ENCODE results near the gene ROBO1.

The ROBO1 gene

DNA sequence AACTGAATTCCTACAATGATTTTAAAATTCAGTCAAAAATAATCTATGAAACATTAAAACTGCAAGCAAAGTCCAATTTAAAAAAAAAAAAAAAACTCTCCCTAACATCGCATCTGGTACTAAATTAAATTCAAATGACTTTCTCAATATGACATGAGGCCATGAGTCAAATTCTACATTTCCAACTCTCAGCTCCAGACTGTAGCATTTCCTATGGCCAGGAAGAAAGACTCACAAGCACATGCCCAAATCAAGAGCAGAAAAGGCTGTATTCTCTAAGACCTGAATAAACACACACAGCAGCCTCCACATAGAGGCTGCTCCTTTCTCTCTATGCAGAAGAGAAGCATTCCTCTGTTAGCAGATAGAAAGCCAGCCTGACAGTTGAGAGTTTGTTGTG, 729.2 kb downstream of the ROBO1 start:
- Histone ChIP-seq H3F3A (ENCODE audit: insufficient read depth) (no peaks in the 10 kb centered on the region), H3K9me2 (replicated peaks; ENCODE audit: insufficient read depth, low read length) (no peaks in the 10 kb centered on the region), H4K20me1 (ENCODE audit: low read depth, low read length) (no peaks in the 10 kb centered on the region), H3K9me3 (ENCODE audit: insufficient read depth, low read length) (no peaks in the 10 kb centered on the region), H3K27me3 (ENCODE audit: low read length) (no peaks in the 10 kb centered on the region), H3K79me2 (ENCODE audit: insufficient read depth, low read length) (no peaks in the 10 kb centered on the region), H3K9ac (ENCODE audit: low read length) (no peak overlapping the region), H3K36me3 (ENCODE audit: low read length) (no peaks in the 10 kb centered on the region), H3K27ac (ENCODE audit: low read depth, low read length) (no peak overlapping the region), H3K4me3 (ENCODE audit: insufficient read depth, low read length, poor library complexity, severe bottlenecking) (no peak overlapping the region), H2AFZ (ENCODE audit: low read depth, low read length, severe bottlenecking) (no peak overlapping the region), H3K4me2 (ENCODE audit: low read depth, low read length, poor library complexity, severe bottlenecking) (no peak overlapping the region)
- TF ChIP-seq, protein P1, sequence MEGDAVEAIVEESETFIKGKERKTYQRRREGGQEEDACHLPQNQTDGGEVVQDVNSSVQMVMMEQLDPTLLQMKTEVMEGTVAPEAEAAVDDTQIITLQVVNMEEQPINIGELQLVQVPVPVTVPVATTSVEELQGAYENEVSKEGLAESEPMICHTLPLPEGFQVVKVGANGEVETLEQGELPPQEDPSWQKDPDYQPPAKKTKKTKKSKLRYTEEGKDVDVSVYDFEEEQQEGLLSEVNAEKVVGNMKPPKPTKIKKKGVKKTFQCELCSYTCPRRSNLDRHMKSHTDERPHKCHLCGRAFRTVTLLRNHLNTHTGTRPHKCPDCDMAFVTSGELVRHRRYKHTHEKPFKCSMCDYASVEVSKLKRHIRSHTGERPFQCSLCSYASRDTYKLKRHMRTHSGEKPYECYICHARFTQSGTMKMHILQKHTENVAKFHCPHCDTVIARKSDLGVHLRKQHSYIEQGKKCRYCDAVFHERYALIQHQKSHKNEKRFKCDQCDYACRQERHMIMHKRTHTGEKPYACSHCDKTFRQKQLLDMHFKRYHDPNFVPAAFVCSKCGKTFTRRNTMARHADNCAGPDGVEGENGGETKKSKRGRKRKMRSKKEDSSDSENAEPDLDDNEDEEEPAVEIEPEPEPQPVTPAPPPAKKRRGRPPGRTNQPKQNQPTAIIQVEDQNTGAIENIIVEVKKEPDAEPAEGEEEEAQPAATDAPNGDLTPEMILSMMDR (IDR thresholded peaks at IDR 0.05; ENCODE audit: insufficient read depth, low read length, poor library complexity, severe bottlenecking), result no peak
- no peak for TF ChIP-seq EZH2phosphoT487 (conservative IDR thresholded peaks at IDR 0.05; ENCODE audit: low read length)

DNA sequence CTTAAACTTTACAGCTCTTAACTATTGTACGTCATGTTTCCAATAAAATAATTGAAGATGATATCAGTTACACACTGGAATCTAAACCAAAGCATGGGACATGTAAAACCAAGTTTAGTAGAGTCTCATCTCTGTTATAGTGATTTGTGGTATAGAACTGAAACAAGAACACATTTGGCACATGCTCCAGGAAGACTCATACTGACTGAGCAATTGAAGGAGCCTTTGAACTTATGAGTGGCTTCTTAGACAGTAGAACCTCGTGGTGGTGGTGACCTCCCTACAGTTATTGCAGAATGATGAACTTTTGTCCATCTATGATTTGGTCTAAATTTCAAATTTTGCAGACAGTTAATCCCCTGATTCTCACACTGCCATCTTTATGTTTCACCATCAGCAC, 729.7 kb downstream of the ROBO1 start:
- Histone ChIP-seq H3K9me2 (replicated peaks; ENCODE audit: insufficient read depth, low read length) (no peaks in the 10 kb centered on the region), H3K9ac (ENCODE audit: low read length) (no peak overlapping the region), H3K4me3 (ENCODE audit: insufficient read depth, low read length, poor library complexity, severe bottlenecking) (no peak overlapping the region), H3F3A (ENCODE audit: insufficient read depth) (no peaks in the 10 kb centered on the region), H3K27ac (ENCODE audit: low read depth, low read length) (no peak overlapping the region), H3K9me3 (ENCODE audit: insufficient read depth, low read length) (no peaks in the 10 kb centered on the region), H4K20me1 (ENCODE audit: low read depth, low read length) (no peaks in the 10 kb centered on the region), H2AFZ (ENCODE audit: low read depth, low read length, severe bottlenecking) (no peak overlapping the region), H3K79me2 (ENCODE audit: insufficient read depth, low read length) (no peaks in the 10 kb centered on the region), H3K36me3 (ENCODE audit: low read length) (no peaks in the 10 kb centered on the region), H3K27me3 (ENCODE audit: low read length) (no peaks in the 10 kb centered on the region), H3K4me2 (ENCODE audit: low read depth, low read length, poor library complexity, severe bottlenecking) (no peak overlapping the region)
- TF ChIP-seq, protein P1 (IDR thresholded peaks at IDR 0.05; ENCODE audit: insufficient read depth, low read length, poor library complexity, severe bottlenecking), result no peak
- TF ChIP-seq EZH2phosphoT487 (conservative IDR thresholded peaks at IDR 0.05; ENCODE audit: low read length), result no peak

DNA sequence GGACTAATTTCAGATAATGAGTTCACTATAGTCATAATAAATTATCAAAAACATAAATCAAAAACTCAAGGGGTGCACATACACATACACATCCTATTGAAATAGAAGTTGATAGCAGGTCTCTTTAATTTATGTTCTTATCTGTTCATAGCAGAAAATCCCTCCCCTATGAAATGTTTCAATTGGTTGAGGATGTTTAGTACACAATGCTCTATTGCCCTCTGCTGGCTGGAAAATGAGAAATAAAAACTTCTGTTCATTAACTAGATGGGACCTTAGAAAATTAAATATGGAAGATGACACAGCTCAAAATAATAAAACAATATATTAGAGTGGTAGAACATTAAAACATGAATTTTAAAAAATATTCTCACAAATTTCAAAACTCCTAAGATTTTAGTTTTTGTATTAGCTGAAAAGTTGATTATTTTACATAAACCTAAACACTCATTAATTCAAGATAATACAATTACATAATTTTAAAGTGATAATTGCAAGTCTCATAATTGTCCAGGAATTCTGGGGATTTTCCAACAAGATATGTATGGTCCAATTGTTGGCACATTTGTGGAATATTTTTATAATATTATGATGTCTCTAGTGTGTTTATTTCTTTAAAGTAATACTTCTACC, 735.0 kb downstream of the ROBO1 start:
- H3F3A ChIP-seq (ENCODE audit: insufficient read depth), result no peaks in the 10 kb centered on the region
- TF ChIP-seq, protein P1 (IDR thresholded peaks at IDR 0.05; ENCODE audit: insufficient read depth, low read length, poor library complexity, severe bottlenecking), result peak; percentile 44
- TF ChIP-seq EZH2phosphoT487 (conservative IDR thresholded peaks at IDR 0.05; ENCODE audit: low read length), result no peak
- H3K9me3 ChIP-seq (ENCODE audit: insufficient read depth, low read length), result no peaks in the 10 kb centered on the region
- H2AFZ ChIP-seq (ENCODE audit: low read depth, low read length, severe bottlenecking), result no peak overlapping the region
- H3K4me3 ChIP-seq (ENCODE audit: insufficient read depth, low read length, poor library complexity, severe bottlenecking), result no peak overlapping the region
- H3K79me2 ChIP-seq (ENCODE audit: insufficient read depth, low read length), result no peaks in the 10 kb centered on the region
- no peak overlapping the region for H3K9ac ChIP-seq (ENCODE audit: low read length)
- H3K4me2 ChIP-seq (ENCODE audit: low read depth, low read length, poor library complexity, severe bottlenecking), result no peak overlapping the region
- H3K27me3 ChIP-seq (ENCODE audit: low read length), result no peaks in the 10 kb centered on the region
- no peaks in the 10 kb centered on the region for H3K36me3 ChIP-seq (ENCODE audit: low read length)
- no peak overlapping the region for H3K27ac ChIP-seq (ENCODE audit: low read depth, low read length)
- no peaks in the 10 kb centered on the region for H4K20me1 ChIP-seq (ENCODE audit: low read depth, low read length)
- H3K9me2 ChIP-seq (replicated peaks; ENCODE audit: insufficient read depth, low read length), result no peaks in the 10 kb centered on the region
